Measurements from ENCODE around the gene PDLIM5. TPM values are rescaled to one million over a fixed set of nuclear protein-coding genes. Genes with fewer than 3 reads are reported as not detected.
"Not testable (repeated sequence)": the region's sequence is repeated elsewhere in the genome, so short reads cannot be mapped to it uniquely, and the experiment has no call there.

The PDLIM5 gene
- total RNA-seq, 1 donor from 2014 or later = 154 TPM

DNA sequence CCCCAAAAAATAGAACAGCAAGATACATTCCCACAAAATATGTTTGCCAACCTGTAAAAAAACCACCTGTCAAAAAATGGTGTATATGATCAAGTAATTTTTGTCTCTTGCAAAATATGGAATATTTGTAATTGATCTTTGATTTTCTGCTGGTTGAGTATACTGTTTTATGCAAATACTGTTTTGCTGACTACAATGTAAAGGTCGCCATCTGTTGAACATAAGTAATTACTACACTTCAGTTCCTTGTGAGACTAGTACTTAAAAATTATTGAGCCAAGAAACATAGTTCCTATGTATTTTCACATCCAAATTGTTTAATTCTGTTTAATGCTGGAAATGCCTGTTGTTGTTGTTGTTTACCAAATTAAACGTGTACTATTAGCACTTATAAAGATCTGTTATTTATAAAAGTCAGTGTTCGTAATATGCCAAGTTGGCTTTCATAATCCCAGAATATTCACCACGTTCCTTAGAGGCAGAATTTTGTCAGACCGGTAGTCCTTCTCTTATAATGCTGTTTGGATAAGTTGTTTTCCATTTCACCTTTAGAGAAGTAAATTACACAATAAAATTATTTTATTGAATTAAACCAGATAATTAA lies 144.2 kb downstream of the PDLIM5 start:
- no peak for DNase-seq (ENCODE audit: low spot score)

DNA sequence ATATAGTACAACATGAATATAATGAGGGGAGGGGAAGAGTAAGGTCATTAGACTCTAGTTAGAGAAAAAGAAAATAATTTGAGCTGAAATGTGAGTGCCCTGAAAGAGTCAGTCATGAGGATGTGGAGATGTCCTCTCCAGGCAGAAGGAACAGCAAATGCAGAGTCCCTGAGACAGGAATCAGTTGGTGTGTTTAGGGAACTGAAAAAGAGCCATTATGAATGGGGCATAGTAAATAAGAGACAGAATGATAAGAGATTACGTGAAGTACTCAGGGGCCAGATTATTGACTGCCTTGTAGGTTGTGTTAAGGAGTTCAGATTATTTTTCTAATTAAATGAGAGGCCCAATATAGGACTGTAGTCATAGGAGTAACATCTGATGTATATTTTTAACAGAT lies 147.0 kb downstream of the PDLIM5 start:
- DNase-seq (ENCODE audit: low spot score) = no peak

DNA sequence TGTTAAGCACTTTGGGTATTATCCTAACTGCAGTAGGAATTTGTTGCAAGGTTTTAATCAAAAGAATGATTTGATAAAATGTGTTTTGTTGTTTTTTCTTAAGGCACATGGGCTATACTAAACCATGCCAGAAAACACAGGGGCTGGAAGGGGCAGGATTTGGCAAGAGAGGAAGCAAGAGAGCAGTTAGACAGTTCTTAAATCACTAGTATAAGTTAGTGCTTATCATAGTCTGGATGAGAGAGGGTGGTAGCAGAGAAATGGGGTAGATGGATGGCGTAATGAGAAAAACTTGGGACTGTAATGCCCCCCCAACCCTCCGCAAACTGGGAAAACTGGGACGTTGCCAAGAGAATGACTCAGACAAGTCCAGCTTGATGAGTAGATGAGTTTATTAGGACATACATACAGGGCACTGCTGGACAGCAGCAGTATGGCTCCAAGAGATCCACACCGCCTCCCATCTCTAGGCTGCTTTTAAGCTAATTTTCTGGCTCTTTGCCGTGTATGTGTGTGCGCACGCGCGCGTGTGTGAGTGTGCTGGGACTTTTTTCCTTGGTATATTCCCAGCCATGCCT lies 151.5 kb downstream of the PDLIM5 start:
- DNase-seq (ENCODE audit: low spot score) = no peak

DNA sequence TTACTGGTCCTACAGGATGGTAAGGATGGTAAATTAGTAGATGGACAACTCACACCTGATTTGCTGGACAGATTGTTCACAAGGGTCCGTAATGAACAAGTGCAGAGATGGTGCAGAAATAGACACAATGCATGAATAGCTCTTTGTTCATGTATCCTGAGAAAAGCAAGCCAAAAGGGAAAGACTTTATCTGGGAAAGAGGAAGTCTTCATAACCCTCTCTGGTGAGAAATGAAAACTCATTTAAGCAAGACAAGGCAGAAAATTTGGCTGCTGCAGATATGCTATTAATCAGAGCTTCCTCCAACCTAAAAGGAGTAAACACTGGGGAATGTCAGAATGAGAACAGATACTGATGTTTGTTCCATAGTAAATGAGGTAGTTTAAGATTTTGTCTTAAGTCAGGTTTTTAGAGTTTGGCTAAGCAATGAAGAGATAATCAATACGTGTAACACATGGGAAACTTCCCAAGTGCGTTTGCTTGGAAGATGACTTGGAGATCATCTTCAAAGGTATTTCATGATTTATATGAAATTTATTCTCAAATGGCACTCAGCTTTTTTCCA lies 153.6 kb downstream of the PDLIM5 start:
- DNase-seq (ENCODE audit: low spot score) = no peak

DNA sequence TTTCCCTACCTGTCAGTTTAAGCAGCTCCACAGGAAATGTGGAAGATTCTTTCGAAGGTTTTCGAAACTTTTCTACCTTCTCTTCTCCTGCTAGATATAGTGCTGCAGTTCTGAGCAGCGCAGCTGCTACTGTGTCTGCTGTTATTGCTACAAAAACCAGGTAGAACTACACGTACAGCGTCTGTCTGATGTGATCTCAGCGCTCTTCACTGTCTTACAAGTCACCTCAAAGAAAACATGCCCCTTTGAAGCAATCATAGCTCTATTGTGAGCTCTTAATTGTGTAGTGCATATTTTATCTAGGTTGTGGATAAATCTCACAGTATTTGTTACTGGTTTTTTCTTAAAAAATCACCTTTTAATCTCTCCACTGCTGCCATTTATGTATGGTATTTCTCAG lies 158.4 kb downstream of the PDLIM5 start:
- DNase-seq (ENCODE audit: low spot score) = no peak

GRCh38 chr4:94613248-94613647 lies 161.5 kb downstream of the PDLIM5 start:
- DNase-seq (ENCODE audit: low spot score) = no peak

DNA sequence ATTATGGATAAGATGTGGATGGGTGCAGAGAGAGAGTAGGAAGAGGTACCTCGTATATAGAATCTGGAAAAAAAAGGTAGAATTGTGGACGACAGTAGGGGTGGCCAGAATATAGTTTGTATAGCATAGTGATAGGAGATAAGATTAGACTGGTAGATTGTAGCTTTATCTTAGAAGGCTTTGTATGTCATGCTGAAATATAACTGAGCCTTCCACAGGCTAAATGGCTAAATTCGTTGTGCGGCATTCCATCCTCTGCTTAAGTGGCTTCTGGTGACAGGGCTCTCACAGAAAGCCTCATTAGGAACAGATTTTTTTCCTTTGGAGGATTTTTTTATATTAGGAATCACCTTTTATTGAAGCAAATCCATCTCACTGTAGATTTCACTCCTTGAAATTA lies 163.7 kb downstream of the PDLIM5 start:
- no peak for DNase-seq (ENCODE audit: low spot score)

DNA sequence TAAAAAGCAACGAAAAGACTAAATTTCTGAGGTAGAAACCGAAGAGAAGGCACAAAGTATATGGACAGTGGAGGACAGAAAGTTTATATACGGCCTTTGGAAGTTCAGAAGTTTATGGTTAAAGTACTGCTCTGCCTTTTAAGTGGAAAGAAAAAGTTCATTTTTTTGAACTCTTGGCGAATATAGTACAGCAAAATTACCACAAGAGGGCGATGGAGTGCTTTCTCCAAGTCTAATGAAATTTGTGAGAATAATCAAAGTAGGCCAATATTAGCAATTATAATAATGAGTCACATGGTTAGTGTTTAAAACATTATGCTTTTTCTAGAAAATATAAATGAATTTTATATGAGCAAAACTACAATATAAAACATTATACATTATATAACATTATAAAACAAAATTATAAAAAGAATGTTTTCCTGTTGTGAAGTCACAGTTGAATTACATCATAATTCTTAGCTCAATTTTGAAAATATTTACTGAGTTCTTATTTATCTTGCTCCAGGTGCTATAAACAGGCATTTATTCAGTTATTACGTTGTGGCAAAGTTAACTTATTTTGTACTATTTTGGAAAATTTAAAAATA lies 169.8 kb downstream of the PDLIM5 start:
- no peak for DNase-seq (ENCODE audit: low spot score)

GRCh38 chr4:94623126-94623911 lies 171.6 kb downstream of the PDLIM5 start:
- DNase-seq (ENCODE audit: low spot score) = no peak

DNA sequence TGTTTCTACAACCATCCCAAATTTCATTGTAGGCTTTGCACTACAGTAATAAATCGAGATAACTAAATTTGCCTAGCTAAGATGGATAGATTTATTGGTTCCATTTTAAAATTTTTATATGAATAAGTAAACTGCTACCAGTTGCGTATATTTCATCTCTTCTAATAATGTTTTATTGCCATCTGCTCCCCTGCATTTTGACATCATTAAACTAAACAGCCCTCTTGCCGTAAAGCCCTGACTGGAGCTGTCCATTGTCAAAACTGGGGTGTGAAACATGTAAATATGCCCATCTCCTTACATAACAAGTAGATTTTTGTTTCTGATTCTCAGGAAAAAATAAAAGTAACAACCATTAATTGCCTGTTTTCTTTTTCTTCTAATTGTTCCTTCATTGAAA lies 175.2 kb downstream of the PDLIM5 start:
- DNase-seq (ENCODE audit: low spot score) = no peak

DNA sequence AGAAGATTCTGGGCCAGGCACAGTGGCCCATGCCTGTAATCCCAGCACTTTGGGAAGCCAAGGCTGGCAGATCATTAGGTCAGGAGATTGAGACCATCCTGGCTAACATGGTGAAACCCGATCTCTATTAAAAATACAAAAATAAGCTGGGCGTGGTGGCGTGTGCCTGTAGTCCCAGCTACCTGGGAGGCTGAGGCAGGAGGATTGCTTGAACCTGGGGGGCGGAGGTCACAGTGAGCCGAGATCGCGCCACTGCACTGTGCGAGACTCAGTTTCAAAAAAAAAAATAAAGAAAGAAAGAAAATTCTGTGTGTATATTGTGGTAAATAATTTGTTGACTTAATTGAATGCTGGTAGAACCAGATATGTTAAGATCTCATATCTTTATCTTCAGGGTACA lies 177.3 kb downstream of the PDLIM5 start:
- not testable (repeated sequence) for DNase-seq (ENCODE audit: low spot score)

DNA sequence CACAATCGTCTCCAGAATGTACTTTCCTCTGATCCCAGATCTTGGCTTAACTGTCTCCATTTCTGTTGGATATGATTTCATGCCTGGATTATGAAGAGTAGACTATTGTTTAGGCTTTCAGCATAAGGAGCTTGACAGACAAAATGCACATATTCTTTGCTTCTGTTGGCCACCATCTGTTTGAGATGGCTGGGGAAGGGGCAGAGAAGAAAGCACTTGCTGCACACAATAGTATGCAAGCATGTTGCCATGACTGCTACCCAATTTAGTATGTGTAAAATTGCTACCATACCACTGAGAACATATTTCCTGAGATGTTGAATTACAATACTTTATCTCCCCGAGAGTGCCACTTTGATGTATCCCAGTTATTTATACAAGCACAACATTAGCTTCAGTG lies 178.1 kb downstream of the PDLIM5 start:
- DNase-seq (ENCODE audit: low spot score) = no peak

GRCh38 chr4:94634271-94634670 lies 182.5 kb downstream of the PDLIM5 start:
- no peak for DNase-seq (ENCODE audit: low spot score)

DNA sequence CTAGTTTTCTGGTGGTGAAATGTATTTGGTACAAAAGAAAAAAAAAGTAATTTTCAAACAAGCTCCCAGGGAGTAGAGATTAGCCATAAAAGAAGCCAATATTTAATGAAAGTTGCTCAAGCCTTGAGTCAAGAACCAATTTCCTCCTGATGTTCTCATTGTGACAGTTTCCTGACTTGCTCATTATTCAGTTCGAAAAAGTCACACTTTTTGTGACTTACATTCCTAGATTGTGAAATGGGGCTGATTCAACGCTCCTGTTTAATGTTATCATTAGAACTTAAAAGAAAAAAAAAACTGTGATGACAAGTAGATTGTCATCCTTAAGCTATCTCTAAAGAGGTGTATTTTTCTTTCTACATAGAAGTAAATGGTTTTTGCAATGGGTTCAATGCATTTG lies 183.4 kb downstream of the PDLIM5 start:
- DNase-seq (ENCODE audit: low spot score) = no peak

- DNase-seq (ENCODE audit: low spot score) = no peak
Observed at GRCh38 chr4:94636004-94636403, 184.3 kb downstream of the PDLIM5 start.

DNA sequence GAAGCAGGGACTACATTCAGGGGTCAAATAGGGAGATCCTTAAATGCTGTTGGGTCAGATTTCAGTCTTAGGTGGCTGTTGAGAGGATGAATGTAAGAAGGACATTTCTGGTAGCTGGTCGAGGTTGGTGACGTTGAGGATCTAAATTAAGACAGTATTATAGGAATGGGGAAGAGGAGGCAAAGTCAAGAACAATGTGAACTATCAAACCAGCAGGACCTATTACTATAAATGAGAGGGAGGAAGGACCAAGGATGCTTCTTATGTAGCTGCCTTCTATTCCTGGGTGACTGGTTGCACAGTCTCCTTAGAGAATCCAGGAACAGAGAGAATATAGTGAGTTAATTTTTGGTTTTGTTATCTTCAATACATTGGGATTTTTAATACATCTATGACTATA lies 187.6 kb downstream of the PDLIM5 start:
- DNase-seq (ENCODE audit: low spot score) = no peak

GRCh38 chr4:94640151-94640550 lies 188.4 kb downstream of the PDLIM5 start:
- no peak for DNase-seq (ENCODE audit: low spot score)

DNA sequence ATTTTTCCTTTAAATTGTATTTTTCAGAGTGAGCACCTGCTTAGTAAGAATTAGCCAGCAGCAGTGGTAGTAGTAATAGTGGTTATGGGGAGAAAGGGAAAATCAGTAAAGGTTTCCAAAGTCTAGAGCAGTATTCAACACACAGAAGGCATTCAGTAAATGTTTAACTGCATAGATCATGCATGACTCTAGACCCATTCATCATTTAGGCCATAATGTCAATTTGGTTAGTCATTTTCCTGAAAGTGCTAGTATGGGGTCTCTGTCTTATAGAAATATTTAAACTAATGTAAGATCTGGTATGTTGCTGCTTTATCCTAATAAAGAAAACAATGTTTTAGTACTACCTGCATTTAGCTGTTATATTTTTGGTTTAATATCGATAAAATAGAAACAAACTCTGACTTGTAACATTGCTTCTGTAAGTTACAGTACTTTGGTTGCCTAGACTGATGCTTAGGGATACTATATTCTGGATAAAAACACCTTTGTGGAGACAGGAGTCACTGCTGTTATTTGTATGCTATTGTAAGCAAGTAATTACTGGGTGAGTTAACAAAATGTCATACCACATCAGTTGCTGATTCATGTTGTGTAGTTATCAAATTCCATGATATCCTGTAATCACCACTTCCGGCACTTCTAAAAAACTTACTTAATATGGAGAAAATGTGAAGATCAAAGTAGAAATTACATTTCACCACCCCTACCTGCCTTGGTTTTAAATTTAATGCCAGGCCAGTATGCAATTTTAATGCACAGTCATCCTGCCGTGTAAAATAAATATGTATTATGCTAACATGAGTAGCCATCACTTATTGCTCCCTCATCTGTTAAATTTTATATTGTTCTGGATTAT lies 190.2 kb downstream of the PDLIM5 start:
- DNase-seq (ENCODE audit: low spot score) = no peak

DNA sequence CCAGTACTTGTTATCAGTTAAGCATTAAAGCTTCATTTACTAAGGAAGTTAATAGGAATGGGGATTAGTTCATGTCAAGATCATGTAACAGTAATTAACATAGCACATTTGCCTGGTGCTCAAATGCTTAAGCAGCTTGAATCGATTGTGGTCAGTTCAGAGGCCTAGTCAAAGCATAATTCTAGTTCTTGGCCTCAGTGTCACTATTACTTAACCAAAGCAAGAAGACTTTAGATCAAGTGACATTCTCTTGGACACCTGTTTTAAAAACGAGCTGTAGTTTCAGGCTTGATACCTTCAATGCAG lies 190.8 kb downstream of the PDLIM5 start:
- DNase-seq (ENCODE audit: low spot score) = no peak

GRCh38 chr4:94648699-94649098 lies 197.0 kb downstream of the PDLIM5 start:
- no peak for DNase-seq (ENCODE audit: low spot score)

GRCh38 chr4:94649381-94650133 lies 197.8 kb downstream of the PDLIM5 start:
- no peak for DNase-seq (ENCODE audit: low spot score)
